Thymus (tissue), 11 donors: ENCODE measurements around the gene MMP1. TPM values are rescaled to one million over a fixed set of nuclear protein-coding genes. Genes with fewer than 3 reads are reported as not detected.

Experiments used
- DNase-seq, 9 donors: peaks; one replicate each; pipeline ENCODE4 v3.0.0-alpha.2; 2013; ENCODE audit warnings: low spot score in 9 of 9, low read depth in 6 of 9, missing footprints in 1 of 9
- H3K27ac ChIP-seq, 2 donors: one replicate each; pipeline ENCODE4 v1.5.1; 2013; ENCODE audit warnings: control low read depth in 1 of 2, low read depth in 1 of 2, low read length in 1 of 2, mild to moderate bottlenecking in 1 of 2, moderate library complexity in 1 of 2
- H3K27me3 ChIP-seq, 2 donors: one replicate each; pipeline ENCODE4 v1.5.1; 2013; ENCODE audit warnings: low read length in 1 of 2; ENCODE audit not compliant: control insufficient read depth in 2 of 2, insufficient read depth in 1 of 2
- H3K36me3 ChIP-seq, 2 donors: one replicate each; pipeline ENCODE4 v1.5.1; 2013; ENCODE audit warnings: low read length in 1 of 2, mild to moderate bottlenecking in 1 of 2, moderate library complexity in 1 of 2; ENCODE audit not compliant: control insufficient read depth in 2 of 2, insufficient read depth in 2 of 2
- H3K4me1 ChIP-seq, 2 donors: one replicate each; pipeline ENCODE4 v1.5.1; 2013; ENCODE audit warnings: low read length in 2 of 2; ENCODE audit not compliant: control insufficient read depth in 2 of 2, insufficient read depth in 2 of 2
- H3K4me3 ChIP-seq, 2 donors: one replicate each; pipeline ENCODE4 v1.5.1; 2013; ENCODE audit warnings: low read length in 2 of 2, control low read depth in 1 of 2, mild to moderate bottlenecking in 1 of 2
- H3K9me3 ChIP-seq, 2 donors: one replicate each; pipeline ENCODE4 v1.5.1; 2013; ENCODE audit warnings: low read length in 1 of 2, mild to moderate bottlenecking in 1 of 2; ENCODE audit not compliant: control insufficient read depth in 2 of 2, insufficient read depth in 1 of 2
- WGBS: extraction: QIAGEN DNeasy Blood & Tissue Kit; methylation state at CpG from one replicate; pipeline ENCODE4 v1.1.7; 2013; 5-methylcytosine and 5-hydroxymethylcytosine counted together
- polyA plus RNA-seq: library from polyadenylated mRNA; stranded (reverse); fragments of 200-250 nt; gene quantifications from one replicate; pipeline ENCODE4 v1.2.3, GENCODE V29; 2013
- total RNA-seq: library from RNA; stranded (reverse); fragments of 120-200 nt; gene quantifications from one replicate; pipeline ENCODE4 v1.2.4, GENCODE V29; 2013
- donor health status: healthy.

MMP1 gene
- total and polyA plus RNA-seq, 2 donors = 1.8 to 2.5 TPM

DNA sequence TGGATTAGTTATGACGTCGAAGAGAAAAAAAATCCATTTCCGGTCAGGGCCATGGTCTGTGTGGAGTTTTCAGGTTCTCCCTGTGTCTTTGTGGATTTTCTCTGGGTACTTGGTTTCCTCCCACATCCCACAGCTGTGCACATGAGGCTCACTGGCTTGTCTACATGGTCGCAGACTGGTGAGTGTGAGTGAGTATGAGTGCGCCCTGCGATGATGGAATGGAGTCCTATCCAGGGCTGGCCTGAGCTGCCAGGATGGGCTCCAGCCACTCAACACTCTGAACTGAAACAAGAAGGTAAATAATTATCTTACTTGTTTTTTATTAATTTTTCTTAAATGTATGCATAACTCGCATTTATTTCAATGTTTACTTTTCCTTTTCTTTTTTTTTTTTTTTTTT, 34.7 kb upstream of the MMP1 start:
- WGBS = 96% methylated on average over 7 of the region's 7 CpGs
- H3K4me1 ChIP-seq = no peaks in the 10 kb centered on the region
- H3K4me3 ChIP-seq = no peak overlapping the region
- H3K27ac ChIP-seq = no peak overlapping the region
- H3K36me3 ChIP-seq = no peaks in the 10 kb centered on the region
- DNase-seq = no peak
- H3K27me3 ChIP-seq = peaks cover 0 to 19% of the 10 kb centered on the region in 2 donors
- no peaks in the 10 kb centered on the region for H3K9me3 ChIP-seq

DNA sequence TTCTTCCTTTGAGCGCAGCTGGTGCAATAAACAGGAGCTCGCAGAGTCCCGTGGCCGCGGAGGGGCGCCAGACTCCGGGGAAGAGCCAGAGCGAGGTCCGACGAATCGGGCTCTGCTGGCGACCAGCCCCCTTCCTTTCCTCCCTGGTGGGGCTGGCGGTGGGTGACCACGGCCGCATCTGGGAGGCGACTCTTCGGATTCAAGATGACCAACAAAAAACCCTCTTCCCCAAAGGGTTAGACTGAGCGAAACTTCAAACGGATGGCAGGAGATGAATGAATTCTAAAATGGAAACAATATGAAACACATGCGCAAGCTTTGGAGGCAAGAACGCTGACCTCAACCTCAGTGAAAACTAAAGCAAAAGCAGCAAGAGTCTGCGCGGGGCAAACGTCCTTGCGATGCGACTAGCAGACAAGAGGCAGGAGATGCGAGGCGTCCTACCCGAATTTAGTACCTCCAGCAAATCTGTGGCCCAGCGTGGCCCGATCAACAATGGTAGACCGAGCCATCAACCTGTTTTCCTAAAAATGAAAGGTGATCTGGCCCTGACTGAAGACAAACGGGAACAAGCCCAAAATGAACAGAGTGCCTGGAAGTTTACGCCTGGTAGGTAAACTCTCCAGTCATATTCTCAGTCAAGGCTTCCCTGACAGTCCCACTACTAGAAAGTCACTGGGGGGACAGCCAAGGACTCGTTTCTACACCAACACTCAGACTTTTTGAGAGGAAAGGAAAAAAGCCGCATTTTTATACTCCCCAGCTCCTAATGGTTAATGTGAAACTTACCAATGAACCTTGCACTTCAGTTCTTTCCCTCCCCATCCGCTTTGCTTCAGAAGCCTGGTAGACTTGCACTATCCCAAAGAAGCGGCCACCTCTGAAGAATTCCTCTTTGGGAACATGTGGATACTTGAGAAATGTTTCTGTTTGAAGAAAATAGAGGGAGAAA, 33.8 kb upstream of the MMP1 start:
- no peak for DNase-seq
- no peaks in the 10 kb centered on the region for H3K9me3 ChIP-seq
- 43% methylated on average over 38 of the region's 38 CpGs for WGBS

DNA sequence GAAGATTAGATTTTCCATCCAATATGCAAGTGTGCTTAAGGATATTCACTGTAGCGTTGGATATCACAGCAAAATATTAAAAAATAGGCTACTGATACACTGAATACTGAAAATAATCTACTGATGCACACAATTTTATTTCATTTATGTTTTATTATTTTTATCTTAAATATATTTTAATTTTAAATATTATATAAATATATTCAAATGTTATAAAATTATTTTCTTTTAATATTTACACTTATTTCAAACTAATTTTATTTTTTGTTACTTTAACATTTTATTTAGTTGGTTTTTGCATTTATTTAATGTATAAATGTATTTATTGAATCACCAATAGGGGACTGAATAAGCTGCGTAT, 33.1 kb upstream of the MMP1 start:
- H3K27ac ChIP-seq = no peak overlapping the region
- no peaks in the 10 kb centered on the region for H3K4me1 ChIP-seq
- no peaks in the 10 kb centered on the region for H3K9me3 ChIP-seq
- H3K36me3 ChIP-seq = no peaks in the 10 kb centered on the region
- WGBS = 65% methylated on average over 2 of the region's 2 CpGs
- H3K4me3 ChIP-seq = no peak overlapping the region
- no peak for DNase-seq
- peaks cover 0 to 19% of the 10 kb centered on the region in 2 donors for H3K27me3 ChIP-seq

More for the DNA sequence above, 33.8 kb upstream of the MMP1 start:
- Histone ChIP-seq H3K36me3 (no peaks in the 10 kb centered on the region), H3K27ac (no peak overlapping the region), H3K4me3 (no peak overlapping the region), H3K27me3 (peaks cover 0 to 19% of the 10 kb centered on the region in 2 donors), H3K4me1 (no peaks in the 10 kb centered on the region)

DNA sequence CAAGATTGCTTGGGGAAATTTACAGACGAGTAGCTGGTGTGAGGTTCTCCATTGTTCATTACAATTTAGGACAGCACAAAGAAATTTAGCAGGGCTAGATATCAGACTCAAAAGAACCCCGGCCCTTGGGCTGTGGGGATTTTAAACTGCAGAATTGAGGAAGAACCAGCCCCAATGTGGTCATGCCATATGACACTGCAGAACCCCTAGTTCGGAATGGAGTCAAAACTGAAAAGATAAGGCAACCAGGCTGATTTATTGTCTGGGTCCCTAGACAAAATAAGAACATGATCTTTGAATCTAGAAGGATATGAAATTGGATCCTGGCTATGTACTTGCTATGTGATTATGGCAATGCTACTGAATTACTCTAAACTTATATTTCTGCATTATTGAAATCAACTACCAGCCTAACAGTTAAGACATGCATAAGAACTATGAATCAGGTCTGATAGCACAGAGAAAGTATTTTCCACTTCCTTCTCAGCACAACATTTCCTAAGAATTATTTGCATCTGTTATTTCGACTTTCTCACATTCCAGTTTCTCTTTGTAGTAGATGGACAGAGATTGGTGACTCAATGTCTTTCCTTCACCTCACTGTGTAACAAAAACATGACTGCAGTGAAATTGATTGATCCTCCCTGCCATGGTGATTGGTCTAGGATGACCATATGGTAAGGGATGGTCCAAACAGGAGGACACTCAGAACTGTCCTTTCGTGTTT, 32.2 kb upstream of the MMP1 start:
- Histone ChIP-seq H3K36me3 (no peaks in the 10 kb centered on the region), H3K27ac (no peak overlapping the region), H3K27me3 (peaks cover 0 to 19% of the 10 kb centered on the region in 2 donors), H3K4me3 (no peak overlapping the region), H3K9me3 (peaks cover 0 to 3% of the 10 kb centered on the region in 2 donors), H3K4me1 (no peaks in the 10 kb centered on the region)
- 57% methylated on average over 5 of the region's 5 CpGs for WGBS
- DNase-seq = no peak

DNA sequence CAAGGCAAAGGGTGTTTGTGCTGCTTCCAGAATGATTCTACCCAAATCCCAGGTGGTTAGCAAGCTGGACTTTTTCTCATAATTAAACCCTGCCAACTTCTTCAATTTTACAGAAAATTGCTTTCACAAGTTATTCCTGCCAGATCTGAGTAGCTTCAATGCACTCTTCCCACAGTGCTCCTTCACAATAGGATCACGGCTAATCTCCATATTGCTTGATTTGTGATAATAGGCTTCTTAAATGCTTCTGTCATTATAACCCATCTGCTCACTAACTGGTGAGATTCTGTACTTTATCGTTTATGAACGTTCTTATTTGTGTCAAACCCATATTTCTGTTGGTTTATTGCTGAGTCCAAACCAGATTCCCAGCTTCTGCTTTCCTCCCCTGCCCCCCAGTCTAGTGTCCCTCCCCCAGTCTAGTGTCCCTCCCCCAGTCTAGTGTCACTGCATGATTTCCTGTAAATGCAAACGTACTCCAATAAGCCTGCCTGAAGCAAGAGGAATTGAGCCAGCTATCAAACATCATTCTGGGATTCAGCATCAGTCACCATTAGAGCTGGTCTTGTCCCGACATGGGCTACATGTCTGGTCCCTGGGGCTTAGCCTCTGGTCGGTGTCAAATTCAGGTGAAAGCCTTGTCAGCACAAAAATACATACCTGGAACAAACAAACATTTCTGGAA, 31.5 kb upstream of the MMP1 start:
- Histone ChIP-seq H3K4me1 (no peaks in the 10 kb centered on the region), H3K27me3 (peaks cover 0 to 19% of the 10 kb centered on the region in 2 donors), H3K4me3 (no peak overlapping the region), H3K9me3 (peaks cover 0 to 3% of the 10 kb centered on the region in 2 donors), H3K36me3 (no peaks in the 10 kb centered on the region), H3K27ac (no peak overlapping the region)
- no peak for DNase-seq
- WGBS = 71% methylated on average over 6 of the region's 6 CpGs

DNA sequence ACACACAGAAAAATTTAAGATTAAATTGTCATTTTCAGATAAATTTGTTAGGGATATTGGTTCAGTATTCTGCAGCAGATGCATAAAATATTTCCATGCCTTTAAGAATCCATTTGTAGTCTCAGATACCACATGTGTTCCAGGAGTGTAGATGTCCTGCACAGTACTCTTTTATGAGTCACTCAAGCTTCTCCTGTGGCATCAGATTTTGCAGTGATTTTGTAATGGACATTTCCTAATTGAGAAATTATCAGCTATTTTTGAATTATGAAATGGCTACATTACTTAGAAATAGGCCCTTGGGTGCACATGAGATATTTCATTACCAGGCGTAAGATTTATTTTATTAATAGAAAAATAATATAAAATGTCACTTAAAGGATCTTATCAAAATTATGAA, 26.6 kb upstream of the MMP1 start:
- WGBS = 99% methylated on average over 1 of the region's 1 CpG
- no peaks in the 10 kb centered on the region for H3K36me3 ChIP-seq
- no peak for DNase-seq
- H3K4me1 ChIP-seq = no peaks in the 10 kb centered on the region
- no peak overlapping the region for H3K27ac ChIP-seq
- H3K27me3 ChIP-seq = peaks cover 0 to under 1% of the 10 kb centered on the region in 2 donors
- peaks cover 0 to 3% of the 10 kb centered on the region in 2 donors for H3K9me3 ChIP-seq
- no peak overlapping the region for H3K4me3 ChIP-seq

DNA sequence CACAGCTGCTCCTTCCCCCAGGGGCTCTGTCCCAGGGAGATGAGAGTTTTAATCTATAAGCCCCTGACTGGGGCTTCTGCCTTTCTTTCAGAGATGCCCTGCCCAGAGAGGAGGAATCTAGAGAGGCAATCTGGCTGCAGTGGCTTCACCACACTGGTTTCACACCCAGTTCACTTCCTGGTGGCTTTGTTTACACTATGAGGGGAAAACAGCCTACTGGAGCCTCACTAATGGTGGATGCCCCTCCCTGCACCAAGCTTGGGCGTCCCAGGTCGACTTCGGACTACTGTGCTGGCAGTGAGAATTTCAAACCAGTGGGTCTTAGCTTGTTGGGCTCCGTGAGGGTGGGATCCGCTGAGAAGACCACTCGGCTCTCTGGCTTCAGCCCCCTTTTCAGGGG, 21.5 kb upstream of the MMP1 start:
- Histone ChIP-seq H3K36me3 (no peaks in the 10 kb centered on the region), H3K4me3 (no peak overlapping the region), H3K4me1 (no peaks in the 10 kb centered on the region), H3K27ac (no peak overlapping the region), H3K9me3 (no peaks in the 10 kb centered on the region), H3K27me3 (no peaks in the 10 kb centered on the region)
- no peak for DNase-seq
- 70% methylated on average over 6 of the region's 6 CpGs for WGBS

DNA sequence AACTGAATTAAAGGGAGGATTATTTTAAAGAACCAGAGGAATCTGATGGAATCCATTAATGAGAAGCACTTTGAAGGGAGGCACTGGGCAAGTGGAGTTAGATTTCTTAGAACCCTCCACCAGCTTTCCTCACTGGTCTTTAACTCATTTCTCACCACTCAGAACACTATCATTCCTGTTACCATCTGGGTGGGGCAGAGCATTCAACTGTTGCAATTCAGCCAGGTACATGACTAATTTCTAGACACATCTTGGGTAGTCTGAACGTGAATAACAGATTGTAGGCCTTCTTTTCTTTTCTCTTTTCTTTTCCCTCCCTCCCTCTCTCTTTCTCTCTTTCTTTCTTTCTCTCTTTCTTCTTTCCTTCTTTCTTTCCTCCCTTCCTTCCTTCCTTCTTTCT, 15.5 kb upstream of the MMP1 start:
- Histone ChIP-seq H3K4me1 (no peaks in the 10 kb centered on the region), H3K36me3 (no peaks in the 10 kb centered on the region), H3K27me3 (no peaks in the 10 kb centered on the region), H3K4me3 (no peak overlapping the region), H3K9me3 (no peaks in the 10 kb centered on the region), H3K27ac (no peak overlapping the region)
- no peak for DNase-seq
- WGBS = 89% methylated on average over 1 of the region's 1 CpG

DNA sequence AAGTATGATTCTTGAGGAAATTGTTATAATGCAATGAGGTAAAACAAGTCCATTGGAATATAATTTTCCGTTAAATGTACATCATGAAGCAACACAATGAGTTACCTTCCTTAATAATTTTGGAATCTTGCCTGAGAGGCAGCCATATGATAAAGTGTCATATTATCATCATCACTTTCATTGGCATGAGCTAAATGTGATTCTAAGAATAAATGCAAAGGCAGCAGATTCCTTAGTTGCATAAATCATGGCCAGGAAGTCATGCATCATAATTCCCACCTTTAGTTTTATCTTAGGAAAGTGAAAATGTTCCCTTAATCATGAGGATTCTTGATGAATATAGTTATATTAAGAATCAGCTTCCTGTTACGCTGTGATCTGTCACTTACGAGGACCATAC, 14.2 kb upstream of the MMP1 start:
- no peaks in the 10 kb centered on the region for H3K36me3 ChIP-seq
- H3K27me3 ChIP-seq = no peaks in the 10 kb centered on the region
- 87% methylated on average over 3 of the region's 3 CpGs for WGBS
- no peaks in the 10 kb centered on the region for H3K4me1 ChIP-seq
- no peak for DNase-seq
- no peak overlapping the region for H3K27ac ChIP-seq
- H3K9me3 ChIP-seq = peaks cover 0 to 3% of the 10 kb centered on the region in 2 donors
- no peak overlapping the region for H3K4me3 ChIP-seq
